ENCODE results near the gene EPS8L3. TPM values are rescaled to one million over a fixed set of nuclear protein-coding genes. Genes with fewer than 3 reads are reported as not detected.

EPS8L3 gene
- total RNA-seq, 4 donors from 2014 or later: not detected

- WGBS: 72% methylated on average over 4 of the region's 4 CpGs
- H3K4me1 ChIP-seq: peaks cover 20% of the 10 kb centered on the region
- DNase-seq (ENCODE audit: low spot score in 2 of 2): peak in 1 of 2 donors; percentile 30
- H3K27ac ChIP-seq: no peak overlapping the region
- no peaks in the 10 kb centered on the region for H3K9me3 ChIP-seq
- H3K36me3 ChIP-seq: no peaks in the 10 kb centered on the region
- H3K4me3 ChIP-seq: no peak overlapping the region
- TF ChIP-seq EP300 (IDR thresholded peaks at IDR 0.05): no peak
- TF ChIP-seq CTCF (IDR thresholded peaks at IDR 0.05): no peak
- TF ChIP-seq POLR2AphosphoS5 (IDR thresholded peaks at IDR 0.05): no peak
- no peak for TF ChIP-seq POLR2A (IDR thresholded peaks at IDR 0.05)
- H3K27me3 ChIP-seq: no peaks in the 10 kb centered on the region
Observed at GRCh38 chr1:109782927-109783326, 19.2 kb upstream of the EPS8L3 start.

GRCh38 chr1:109782514-109782913 is 18.8 kb upstream of the EPS8L3 start:
- no peak overlapping the region for H3K27ac ChIP-seq
- H3K36me3 ChIP-seq: no peaks in the 10 kb centered on the region
- 50% methylated on average over 1 of the region's 1 CpG for WGBS
- no peaks in the 10 kb centered on the region for H3K9me3 ChIP-seq
- no peaks in the 10 kb centered on the region for H3K27me3 ChIP-seq
- DNase-seq (ENCODE audit: low spot score in 2 of 2): peak in 1 of 2 donors; percentile 43
- no peak overlapping the region for H3K4me3 ChIP-seq
- TF ChIP-seq POLR2AphosphoS5 (IDR thresholded peaks at IDR 0.05) (no peak), CTCF (IDR thresholded peaks at IDR 0.05) (no peak), EP300 (IDR thresholded peaks at IDR 0.05) (no peak), POLR2A (IDR thresholded peaks at IDR 0.05) (no peak)
- H3K4me1 ChIP-seq: peaks cover 17% of the 10 kb centered on the region

- Histone ChIP-seq H3K27ac (no peak overlapping the region), H3K4me1 (peaks cover 20% of the 10 kb centered on the region)
- 88% methylated on average over 2 of the region's 2 CpGs for WGBS
Observed at GRCh38 chr1:109781806-109782205, 18.1 kb upstream of the EPS8L3 start.

GRCh38 chr1:109780982-109781381 is 17.3 kb upstream of the EPS8L3 start:
- Histone ChIP-seq H3K27me3 (no peaks in the 10 kb centered on the region), H3K36me3 (no peaks in the 10 kb centered on the region), H3K9me3 (no peaks in the 10 kb centered on the region), H3K4me1 (peaks cover 17% of the 10 kb centered on the region), H3K4me3 (no peak overlapping the region), H3K27ac (no peak overlapping the region)
- no peak for DNase-seq (ENCODE audit: low spot score in 2 of 2)
- WGBS: 93% methylated on average over 1 of the region's 1 CpG
- TF ChIP-seq EP300 (IDR thresholded peaks at IDR 0.05) (no peak), POLR2A (IDR thresholded peaks at IDR 0.05) (no peak)

More at GRCh38 chr1:109781806-109782205, 18.1 kb upstream of the EPS8L3 start:
- no peaks in the 10 kb centered on the region for H3K36me3 ChIP-seq
- no peak overlapping the region for H3K4me3 ChIP-seq
- no peaks in the 10 kb centered on the region for H3K27me3 ChIP-seq
- no peak for DNase-seq (ENCODE audit: low spot score in 2 of 2)
- no peak for TF ChIP-seq POLR2AphosphoS5 (IDR thresholded peaks at IDR 0.05)
- no peak for TF ChIP-seq EP300 (IDR thresholded peaks at IDR 0.05)
- TF ChIP-seq CTCF (IDR thresholded peaks at IDR 0.05): no peak
- no peak for TF ChIP-seq POLR2A (IDR thresholded peaks at IDR 0.05)
- H3K9me3 ChIP-seq: no peaks in the 10 kb centered on the region

- WGBS: 91% methylated on average over 9 of the region's 9 CpGs
- Histone ChIP-seq H3K9me3 (no peaks in the 10 kb centered on the region), H3K27me3 (no peaks in the 10 kb centered on the region), H3K4me1 (peaks cover 13% of the 10 kb centered on the region), H3K36me3 (no peaks in the 10 kb centered on the region), H3K27ac (no peak overlapping the region), H3K4me3 (no peak overlapping the region)
- no peak for TF ChIP-seq POLR2A (IDR thresholded peaks at IDR 0.05)
- TF ChIP-seq POLR2AphosphoS5 (IDR thresholded peaks at IDR 0.05): no peak
- TF ChIP-seq EP300 (IDR thresholded peaks at IDR 0.05): no peak
- TF ChIP-seq CTCF (IDR thresholded peaks at IDR 0.05): no peak
- DNase-seq (ENCODE audit: low spot score in 2 of 2): peak; percentile 52 to 56
Observed at GRCh38 chr1:109777980-109778625, 14.4 kb upstream of the EPS8L3 start.

All from suprapubic skin (tissue), 4 donors.